Measurements from ENCODE around the gene CR1L. TPM values are rescaled to one million over a fixed set of nuclear protein-coding genes. Genes with fewer than 3 reads are reported as not detected.
"Not testable (repeated sequence)": the region's sequence is repeated elsewhere in the genome, so short reads cannot be mapped to it uniquely, and the experiment has no call there.

Gene CR1L
- total RNA-seq, 4 donors from 2014 or later = not detected

DNA sequence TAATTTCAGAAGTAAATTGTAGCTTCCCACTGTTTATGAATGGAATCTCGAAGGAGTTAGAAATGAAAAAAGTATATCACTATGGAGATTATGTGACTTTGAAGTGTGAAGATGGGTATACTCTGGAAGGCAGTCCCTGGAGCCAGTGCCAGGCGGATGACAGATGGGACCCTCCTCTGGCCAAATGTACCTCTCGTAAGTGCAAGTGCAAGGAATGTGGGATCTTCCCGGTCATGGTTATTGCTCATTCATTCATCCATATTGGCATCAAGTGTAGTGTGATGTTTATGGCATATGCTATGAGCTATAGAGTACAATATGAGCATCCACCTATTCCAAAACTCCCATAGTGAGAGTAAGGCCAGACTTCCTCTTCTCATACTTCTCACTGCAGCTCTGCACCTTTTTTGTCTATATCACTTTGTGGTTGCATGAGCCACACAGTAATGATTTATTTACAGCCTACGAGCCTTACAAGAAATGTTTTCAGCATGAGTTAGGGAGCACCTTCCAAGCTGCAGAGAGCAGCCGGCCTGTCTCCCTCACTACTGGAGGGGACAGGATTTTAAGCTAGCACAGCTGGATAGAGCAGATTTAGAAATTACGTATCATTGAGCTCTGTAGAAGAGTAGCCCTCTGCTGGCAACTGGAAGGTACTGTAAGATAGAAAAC, 24.9 kb upstream of the CR1L start:
- Histone ChIP-seq H3K27me3 (peaks cover 4% of the 10 kb centered on the region), H3K4me1 (no peaks in the 10 kb centered on the region), H3K9me3 (no peaks in the 10 kb centered on the region), H3K4me3 (no peak overlapping the region), H3K36me3 (no peaks in the 10 kb centered on the region), H3K27ac (no peak overlapping the region)
- WGBS, 2 donors (ENCODE audit: low coverage in 1 of 2) = 15 to 43% methylated on average over 4 to 7 of the region's 7 CpGs
- TF ChIP-seq POLR2A (IDR thresholded peaks at IDR 0.05) (no peak), POLR2AphosphoS5 (IDR thresholded peaks at IDR 0.05) (no peak), EP300 (IDR thresholded peaks at IDR 0.05) (no peak)
- TF ChIP-seq, protein P1, sequence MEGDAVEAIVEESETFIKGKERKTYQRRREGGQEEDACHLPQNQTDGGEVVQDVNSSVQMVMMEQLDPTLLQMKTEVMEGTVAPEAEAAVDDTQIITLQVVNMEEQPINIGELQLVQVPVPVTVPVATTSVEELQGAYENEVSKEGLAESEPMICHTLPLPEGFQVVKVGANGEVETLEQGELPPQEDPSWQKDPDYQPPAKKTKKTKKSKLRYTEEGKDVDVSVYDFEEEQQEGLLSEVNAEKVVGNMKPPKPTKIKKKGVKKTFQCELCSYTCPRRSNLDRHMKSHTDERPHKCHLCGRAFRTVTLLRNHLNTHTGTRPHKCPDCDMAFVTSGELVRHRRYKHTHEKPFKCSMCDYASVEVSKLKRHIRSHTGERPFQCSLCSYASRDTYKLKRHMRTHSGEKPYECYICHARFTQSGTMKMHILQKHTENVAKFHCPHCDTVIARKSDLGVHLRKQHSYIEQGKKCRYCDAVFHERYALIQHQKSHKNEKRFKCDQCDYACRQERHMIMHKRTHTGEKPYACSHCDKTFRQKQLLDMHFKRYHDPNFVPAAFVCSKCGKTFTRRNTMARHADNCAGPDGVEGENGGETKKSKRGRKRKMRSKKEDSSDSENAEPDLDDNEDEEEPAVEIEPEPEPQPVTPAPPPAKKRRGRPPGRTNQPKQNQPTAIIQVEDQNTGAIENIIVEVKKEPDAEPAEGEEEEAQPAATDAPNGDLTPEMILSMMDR (IDR thresholded peaks at IDR 0.05) = peak; percentile 42 to 71 (median 54)
- ATAC-seq = peak; percentile 63

DNA sequence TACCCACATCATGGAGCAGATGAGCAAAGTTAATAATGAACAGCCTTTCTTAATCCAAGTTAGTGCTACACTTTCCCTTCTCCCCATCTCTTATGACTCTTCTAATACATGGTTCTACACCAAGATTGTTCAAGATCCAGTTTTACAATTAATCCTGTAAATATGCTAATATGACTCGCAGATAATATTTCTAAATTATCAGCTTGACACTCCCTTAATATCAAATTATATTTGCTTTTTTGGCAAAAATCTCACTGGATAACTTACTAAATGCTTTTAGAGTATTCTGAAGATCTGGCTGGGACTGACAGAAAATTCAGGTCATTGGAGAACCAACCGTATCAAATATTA, 24.4 kb upstream of the CR1L start:
- ATAC-seq = no peak
- no peaks in the 10 kb centered on the region for H3K9me3 ChIP-seq
- H3K4me1 ChIP-seq = no peaks in the 10 kb centered on the region
- H3K36me3 ChIP-seq = no peaks in the 10 kb centered on the region
- TF ChIP-seq POLR2A (IDR thresholded peaks at IDR 0.05) = no peak
- TF ChIP-seq EP300 (IDR thresholded peaks at IDR 0.05) = no peak
- TF ChIP-seq POLR2AphosphoS5 (IDR thresholded peaks at IDR 0.05) = no peak
- TF ChIP-seq, protein P1 (IDR thresholded peaks at IDR 0.05) = no peak
- H3K27ac ChIP-seq = no peak overlapping the region
- peaks cover 3% of the 10 kb centered on the region for H3K27me3 ChIP-seq
- H3K4me3 ChIP-seq = no peak overlapping the region
- 84 to 92% methylated on average over 2 of the region's 2 CpGs for WGBS, 2 donors (ENCODE audit: low coverage in 1 of 2)

DNA sequence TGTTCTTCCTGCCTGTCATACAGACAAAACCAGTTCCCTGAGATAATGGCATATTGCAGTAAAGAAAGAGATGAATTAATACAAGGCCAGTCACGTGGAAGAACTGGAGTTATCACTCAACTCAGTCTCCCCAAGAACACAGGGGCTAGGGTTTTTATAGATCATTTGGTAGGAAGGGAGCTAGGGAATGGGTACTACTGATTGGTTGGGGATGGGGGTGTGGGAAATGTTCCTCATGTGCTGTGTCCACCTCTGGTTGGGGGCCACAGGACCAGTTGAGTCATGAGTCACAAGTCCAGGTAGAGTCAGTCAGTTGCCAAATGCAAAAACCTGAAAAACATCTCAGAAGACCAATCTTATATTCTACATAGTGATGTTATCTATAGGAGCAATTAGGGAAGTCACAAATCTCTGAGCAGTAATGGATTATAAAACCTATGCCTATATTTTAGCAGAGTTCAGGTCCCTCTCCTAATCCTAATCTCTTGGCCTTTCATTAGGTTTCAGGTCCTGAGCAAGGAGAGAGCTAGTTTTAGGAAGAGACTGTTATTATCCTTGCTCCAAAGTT, 19.3 kb upstream of the CR1L start:
- H3K27me3 ChIP-seq, ATAC-seq, H3K4me3 ChIP-seq, H3K27ac ChIP-seq, H3K36me3 ChIP-seq, H3K9me3 ChIP-seq, H3K4me1 ChIP-seq: not testable (repeated sequence)
- 57 to 80% methylated on average over 1 of the region's 1 CpG for WGBS, 2 donors (ENCODE audit: low coverage in 1 of 2)

DNA sequence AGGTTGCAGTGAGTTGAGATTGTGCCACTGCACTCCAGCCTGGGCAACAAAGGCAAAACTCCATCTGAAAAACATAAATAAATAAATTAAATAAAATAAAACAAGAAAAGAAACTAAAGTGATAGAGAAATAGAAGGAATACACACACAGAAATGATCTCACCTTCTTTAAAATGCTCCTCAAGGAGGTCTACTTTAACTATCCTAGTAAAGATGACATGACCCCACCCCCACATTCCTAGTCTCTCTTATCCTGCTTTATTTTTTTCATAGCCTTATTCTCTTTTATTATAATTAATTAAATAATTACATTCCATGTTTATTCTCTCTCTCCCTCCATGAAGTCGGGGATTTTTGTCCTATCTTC, 18.0 kb upstream of the CR1L start:
- no peak overlapping the region for H3K4me3 ChIP-seq
- no peak for TF ChIP-seq POLR2A (IDR thresholded peaks at IDR 0.05)
- no peak for TF ChIP-seq POLR2AphosphoS5 (IDR thresholded peaks at IDR 0.05)
- TF ChIP-seq, protein P1 (IDR thresholded peaks at IDR 0.05) = no peak
- TF ChIP-seq EP300 (IDR thresholded peaks at IDR 0.05) = no peak
- WGBS, 2 donors (ENCODE audit: low coverage in 1 of 2) = 83 to 100% methylated on average over 1 of the region's 1 CpG

DNA sequence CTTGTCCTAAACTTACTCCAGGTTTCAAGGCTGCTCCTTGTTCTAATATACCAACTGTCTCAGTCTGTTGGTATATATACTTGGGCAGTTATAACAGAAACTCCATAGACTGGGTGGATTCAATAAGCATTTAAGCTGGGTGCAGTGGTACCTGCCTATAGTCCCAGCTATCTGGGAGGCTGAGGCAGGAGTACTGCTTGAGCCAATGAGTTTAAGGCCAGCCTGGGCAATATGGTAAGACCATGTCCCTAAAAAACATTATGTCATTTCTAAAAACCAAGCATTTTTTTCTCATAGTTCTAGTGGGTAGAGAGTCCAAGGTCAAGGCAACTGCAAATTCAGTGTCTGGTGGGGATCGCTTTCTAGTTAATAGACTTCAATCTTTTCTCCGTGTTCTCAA, 17.4 kb upstream of the CR1L start:
- H3K4me1 ChIP-seq = no peaks in the 10 kb centered on the region
- no peaks in the 10 kb centered on the region for H3K9me3 ChIP-seq
- H3K27ac ChIP-seq = no peak overlapping the region
- no peak overlapping the region for H3K4me3 ChIP-seq
- 94 to 100% methylated on average over 2 of the region's 2 CpGs for WGBS, 2 donors (ENCODE audit: low coverage in 1 of 2)
- no peak for ATAC-seq
- TF ChIP-seq POLR2AphosphoS5 (IDR thresholded peaks at IDR 0.05) (no peak), POLR2A (IDR thresholded peaks at IDR 0.05) (no peak), EP300 (IDR thresholded peaks at IDR 0.05) (no peak)
- TF ChIP-seq, protein P1 (IDR thresholded peaks at IDR 0.05) = no peak
- no peaks in the 10 kb centered on the region for H3K36me3 ChIP-seq
- no peaks in the 10 kb centered on the region for H3K27me3 ChIP-seq

More for the DNA sequence above, 18.0 kb upstream of the CR1L start:
- Histone ChIP-seq H3K27me3 (no peaks in the 10 kb centered on the region), H3K9me3 (no peaks in the 10 kb centered on the region), H3K4me1 (no peaks in the 10 kb centered on the region), H3K36me3 (no peaks in the 10 kb centered on the region), H3K27ac (no peak overlapping the region)
- no peak for ATAC-seq

Data from gastroesophageal sphincter (tissue), 4 donors.